HCT116 (cell line): ENCODE data around the gene MIB2. TPM values are rescaled to one million over a fixed set of nuclear protein-coding genes. Genes with fewer than 3 reads are reported as not detected.

Experiments used
- ATAC-seq: fragments of 200-7000 bp; cut with Tn5 transposase; 2 replicates; pipeline ENCODE4 v1.9.1; 2020; ENCODE audit warnings: mild to moderate bottlenecking, moderate library complexity
- BruUV-seq: library from RNA; stranded (reverse); fragments of 400-500 nt; replicated peaks from 2 replicates; lab custom pipeline; 2021; lab: Mats Ljungman, UMichigan
- CTCF ChIA-PET: fragments of 300-600 bp; sonication (Branson Sonifier 250); formaldehyde crosslinking; loops from one replicate; lab custom pipeline; 2021; ENCODE audit warnings: antibody characterized with exemption; lab: Charles Lee
- POLR2A ChIA-PET: fragments of 300-600, 350-600 bp; sonication (Branson Sonifier 250); formaldehyde crosslinking; loops from one replicate; lab custom pipeline; 2021; ENCODE audit warnings: antibody characterized with exemption; lab: Charles Lee
- RAD21 ChIA-PET, 2 experiments: fragments of 300-600 bp; sonication (Branson Sonifier 250); formaldehyde crosslinking; loops; one replicate each; lab custom pipeline; 2023; ENCODE audit warnings: low total read pairs in 2 of 2; ENCODE audit not compliant: uncharacterized antibody in 2 of 2, unreplicated experiment in 2 of 2, low non-redundant PET in 1 of 2; lab: Charles Lee
- DNase-seq: peaks from one replicate; pipeline ENCODE4 v3.0.0-alpha.2; 2010; ENCODE audit warnings: low read depth, low spot score
- H2AFZ ChIP-seq: fragments of 200-600 bp; shearing (Covaris generic), sonication (generic); 2 replicates; pipeline ENCODE4 v1.6.1; 2017; ENCODE audit warnings: low read depth, mixed run types, mixed read lengths, antibody characterized with exemption, low read length; ENCODE audit not compliant: poor library complexity, severe bottlenecking
- H3K27ac ChIP-seq: 2 replicates; pipeline ENCODE4 v1.5.1; 2012; ENCODE audit warnings: low read depth, low read length
- H3K27me3 ChIP-seq: fragments of 200-600 bp; sonication (generic); 2 replicates; pipeline ENCODE4 v1.6.1; 2016; ENCODE audit warnings: mixed run types, low read length, mixed read lengths; ENCODE audit not compliant: insufficient read depth
- H3K36me3 ChIP-seq, 2 experiments: fragments of 200-500 bp in 1 of 2; fragments of 200-600 bp in 1 of 2; sonication (Bioruptor generic) in 1 of 2; sonication (generic) in 1 of 2; 2 replicates each; pipeline versions ENCODE4 v1.5.1 to v1.6.1; 2014 to 2016; ENCODE audit warnings: low read length in 2 of 2, inconsistent platforms in 1 of 2, mixed read lengths in 1 of 2, mixed run types in 1 of 2; ENCODE audit not compliant: insufficient read depth in 2 of 2, control insufficient read depth in 1 of 2
- H3K4me1 ChIP-seq, 2 experiments: fragments of 200-600 bp in 1 of 2; sonication (generic) in 1 of 2; 2 replicates each; pipeline versions ENCODE4 v1.5.1 to v1.6.1; 2012 to 2017; ENCODE audit warnings: low read length in 2 of 2, inconsistent platforms in 1 of 2, mild to moderate bottlenecking in 1 of 2, mixed read lengths in 1 of 2, mixed run types in 1 of 2, moderate library complexity in 1 of 2; ENCODE audit not compliant: insufficient read depth in 2 of 2, control insufficient read depth in 1 of 2
- H3K4me2 ChIP-seq: fragments of 200-600 bp; sonication (generic); 2 replicates; pipeline ENCODE4 v1.6.1; 2017; ENCODE audit warnings: mixed run types, low read length, mixed read lengths
- H3K4me3 ChIP-seq, 2 experiments: fragments of 200-600 bp in 1 of 2; sonication (generic) in 1 of 2; replicated peaks in 1 of 2; 2 replicates each; pipeline ENCODE4 v1.5.1; 2011 to 2016; ENCODE audit warnings: low read length in 2 of 2, control low read depth in 1 of 2, low read depth in 1 of 2, mild to moderate bottlenecking in 1 of 2, mixed read lengths in 1 of 2, mixed run types in 1 of 2
- H3K79me2 ChIP-seq: fragments of 200-600 bp; sonication (generic); 2 replicates; pipeline ENCODE4 v1.6.1; 2017; ENCODE audit warnings: mild to moderate bottlenecking, mixed run types, low read length, moderate library complexity, mixed read lengths; ENCODE audit not compliant: insufficient read depth
- H3K9ac ChIP-seq: fragments of 200-600 bp; sonication (generic); 2 replicates; pipeline ENCODE4 v1.6.1; 2016; ENCODE audit warnings: low read length, mixed read lengths
- H3K9me2 ChIP-seq: fragments of 200-600 bp; sonication (generic), shearing (Covaris generic); 2 replicates; pipeline ENCODE4 v1.6.1; 2017; ENCODE audit warnings: mixed run types, mild to moderate bottlenecking, moderate library complexity; ENCODE audit not compliant: insufficient read depth
- H3K9me3 ChIP-seq, 2 experiments: fragments of 200-500 bp in 1 of 2; fragments of 200-600 bp in 1 of 2; sonication (Bioruptor generic) in 1 of 2; sonication (generic) in 1 of 2; 2 replicates each; pipeline ENCODE4 v1.6.1; 2014 to 2017; ENCODE audit warnings: low read length in 2 of 2, mixed read lengths in 2 of 2, inconsistent platforms in 1 of 2, low read depth in 1 of 2, mild to moderate bottlenecking in 1 of 2, mixed run types in 1 of 2, moderate library complexity in 1 of 2; ENCODE audit not compliant: control insufficient read depth in 1 of 2, insufficient read depth in 1 of 2
- H4K20me1 ChIP-seq: fragments of 200-600 bp; sonication (generic), shearing (Covaris generic); 2 replicates; pipeline ENCODE4 v1.6.1; 2017; ENCODE audit warnings: mixed run types, mild to moderate bottlenecking, moderate library complexity; ENCODE audit not compliant: insufficient read depth
- CEBPB ChIP-seq: IDR thresholded peaks from 2 replicates; pipeline ENCODE4 v1.6.1; 2012; ENCODE audit warnings: low read depth
- EGR1 ChIP-seq: IDR thresholded peaks from 2 replicates; pipeline ENCODE4 v1.6.1; 2012; ENCODE audit warnings: low read depth
- EZH2 ChIP-seq: fragments of 200-600 bp; sonication (generic); IDR thresholded peaks from 2 replicates; pipeline ENCODE4 v1.6.1; 2017; ENCODE audit warnings: antibody characterized with exemption, mixed run types
- EZH2phosphoT487 ChIP-seq: fragments of 200-600 bp; IDR thresholded peaks from 2 replicates; pipeline ENCODE4 v1.6.1; 2018; ENCODE audit warnings: antibody characterized with exemption, borderline replicate concordance
- JUND ChIP-seq: IDR thresholded peaks from 2 replicates; pipeline ENCODE4 v1.6.1; 2012
- MAX ChIP-seq: IDR thresholded peaks from 2 replicates; pipeline ENCODE4 v1.6.1; 2012
- POLR2A ChIP-seq: IDR thresholded peaks from 2 replicates; pipeline ENCODE4 v1.7.0; 2011; ENCODE audit warnings: borderline replicate concordance; ENCODE audit not compliant: insufficient read depth, insufficient read length; ENCODE audit errors: extremely low read depth
- REST ChIP-seq: IDR thresholded peaks from 2 replicates; pipeline ENCODE4 v1.6.1; 2012; ENCODE audit warnings: low read depth
- SIN3A ChIP-seq: IDR thresholded peaks from 2 replicates; pipeline ENCODE4 v1.6.1; 2012; ENCODE audit warnings: low read depth
- SP1 ChIP-seq: IDR thresholded peaks from 2 replicates; pipeline ENCODE4 v1.6.1; 2012; ENCODE audit warnings: low read depth
- SRF ChIP-seq: IDR thresholded peaks from 2 replicates; pipeline ENCODE4 v1.6.1; 2012; ENCODE audit warnings: low read depth
- TCF7L2 ChIP-seq: IDR thresholded peaks from 2 replicates; pipeline ENCODE4 v1.7.0; 2011; ENCODE audit warnings: borderline replicate concordance, inconsistent platforms; ENCODE audit not compliant: insufficient read depth, insufficient read length; ENCODE audit errors: extremely low read depth
- ZBTB33 ChIP-seq: IDR thresholded peaks from 2 replicates; pipeline ENCODE4 v1.6.1; 2011; ENCODE audit warnings: mild to moderate bottlenecking, low read length, moderate library complexity; ENCODE audit not compliant: insufficient replicate concordance; ENCODE audit errors: extremely low read depth
- ZNF274 ChIP-seq: fragments of 200-500 bp; sonication (Bioruptor generic); IDR thresholded peaks from 2 replicates; pipeline ENCODE4 v1.6.1; 2014; ENCODE audit warnings: mild to moderate bottlenecking, low read depth, low read length, inconsistent platforms
- intact Hi-C: fragments of 100-400 bp; cut with micrococcal nuclease; formaldehyde crosslinking; loops from 2 replicates; pipeline ENCODE4 v1.10.0; 2022
- total RNA-seq: library from RNA; stranded (reverse); gene quantifications from one replicate; pipeline ENCODE4 v1.2.1, GENCODE V29; 2021; ENCODE audit not compliant: unreplicated experiment

MIB2 gene
- total RNA-seq, 1 experiment from 2014 or later = 194 TPM

GRCh38 chr1:1669468-1670440 lies 54.5 kb downstream of the MIB2 start:
- no peak overlapping the region for H2AFZ ChIP-seq
- ChIA-PET CTCF (no interaction called here), POLR2A (no interaction called here), RAD21 (no interaction called here)
- H3K9ac ChIP-seq = no peak overlapping the region
- no peaks in the 10 kb centered on the region for H3K4me1 ChIP-seq
- no peak overlapping the region for H3K27ac ChIP-seq
- TF ChIP-seq CEBPB (no peak), POLR2A (no peak), EZH2phosphoT487 (no peak), SRF (no peak), JUND (no peak), EGR1 (no peak)
- no TSS peak for BruUV-seq
- no peaks in the 10 kb centered on the region for H4K20me1 ChIP-seq
- ATAC-seq = no peak
- H3K4me2 ChIP-seq = no peak overlapping the region
- intact Hi-C loops = no loop called here
- DNase-seq = no peak
- H3K9me2 ChIP-seq = no peaks in the 10 kb centered on the region
- peaks cover 0 to 7% of the 10 kb centered on the region in 2 experiments; a peak in 3 of 4 replicates for H3K36me3 ChIP-seq
- H3K79me2 ChIP-seq = no peaks in the 10 kb centered on the region
- no peaks in the 10 kb centered on the region for H3K9me3 ChIP-seq
- no peak overlapping the region for H3K4me3 ChIP-seq
- no peaks in the 10 kb centered on the region for H3K27me3 ChIP-seq

GRCh38 chr1:1670866-1671265 lies 55.6 kb downstream of the MIB2 start:
- no TSS peak for BruUV-seq
- TF ChIP-seq SP1 (no peak), EGR1 (no peak), MAX (no peak), REST (no peak), SIN3A (no peak), ZBTB33 (no peak), POLR2A (no peak), ZNF274 (no peak), TCF7L2 (no peak), JUND (no peak), EZH2 (no peak)

More at GRCh38 chr1:1670866-1671265, 55.6 kb downstream of the MIB2 start:
- no peaks in the 10 kb centered on the region for H3K9me3 ChIP-seq
- H3K4me3 ChIP-seq = no peak overlapping the region
- RAD21 ChIA-PET = no interaction called here
- no peak overlapping the region for H3K4me2 ChIP-seq
- no peaks in the 10 kb centered on the region for H3K4me1 ChIP-seq
- no peaks in the 10 kb centered on the region for H3K9me2 ChIP-seq
- POLR2A ChIA-PET = no interaction called here
- H3K27me3 ChIP-seq = no peaks in the 10 kb centered on the region
- H2AFZ ChIP-seq = no peak overlapping the region
- CTCF ChIA-PET = no interaction called here
- intact Hi-C loops = no loop called here
- DNase-seq = no peak
- no peak for ATAC-seq
- H3K9ac ChIP-seq = no peak overlapping the region
- no peaks in the 10 kb centered on the region for H3K79me2 ChIP-seq
- H3K27ac ChIP-seq = no peak overlapping the region
- no peaks in the 10 kb centered on the region; a peak in 2 of 4 replicates for H3K36me3 ChIP-seq
- H4K20me1 ChIP-seq = no peaks in the 10 kb centered on the region
